Uterus (tissue), 2 donors: ENCODE data around the gene ELL2.

Experiments used
- POLR2A ChIP-seq, 2 donors: fragments of 450-650 bp; IDR thresholded peaks; one replicate each; pipeline ENCODE4 v1.6.1; 2016; ENCODE audit warnings: antibody characterized with exemption in 2 of 2, mild to moderate bottlenecking in 1 of 2, moderate library complexity in 1 of 2
- TF ChIP-seq, protein P1 (sequence below), 4 experiments: fragments of 200-600 bp in 2 of 4; fragments of 450-650 bp in 2 of 4; sonication (generic) in 2 of 4; IDR thresholded peaks; one replicate each; pipeline ENCODE4 v1.5.1; 2016 to 2019; ENCODE audit warnings: antibody characterized with exemption in 4 of 4, mild to moderate bottlenecking in 2 of 4, moderate library complexity in 1 of 4

DNA sequence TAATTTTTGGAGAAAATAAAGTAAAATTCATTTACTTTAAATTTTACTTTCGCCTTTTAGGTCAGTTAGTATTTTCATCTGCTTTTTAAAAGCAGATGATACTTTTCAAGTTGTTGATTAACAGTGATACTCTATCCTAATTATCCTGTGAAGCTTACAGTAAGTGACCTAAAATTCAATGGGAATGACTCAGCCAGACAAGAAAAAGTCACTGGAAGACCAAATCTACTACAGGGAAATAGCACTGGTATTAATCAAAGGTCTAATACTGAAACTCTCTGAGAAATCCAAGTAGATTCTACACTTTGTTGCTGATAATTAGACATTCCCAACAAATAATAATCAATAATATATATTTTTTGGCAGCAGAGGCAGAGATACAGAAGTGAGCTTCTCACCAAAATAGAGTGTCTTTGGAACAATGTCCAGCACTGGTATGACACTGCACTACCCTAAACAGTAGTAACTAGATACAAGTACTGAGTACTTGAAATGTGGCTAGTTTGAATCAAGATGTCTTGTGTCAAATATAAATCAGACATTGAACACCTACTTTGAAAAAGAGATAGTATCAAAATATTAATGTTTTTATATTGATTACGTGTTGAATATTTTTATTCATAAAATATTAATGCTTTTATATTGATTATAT is 22.8 kb upstream of the ELL2 start:
- no peak for TF ChIP-seq POLR2A (IDR thresholded peaks at IDR 0.05)
- TF ChIP-seq, protein P1, sequence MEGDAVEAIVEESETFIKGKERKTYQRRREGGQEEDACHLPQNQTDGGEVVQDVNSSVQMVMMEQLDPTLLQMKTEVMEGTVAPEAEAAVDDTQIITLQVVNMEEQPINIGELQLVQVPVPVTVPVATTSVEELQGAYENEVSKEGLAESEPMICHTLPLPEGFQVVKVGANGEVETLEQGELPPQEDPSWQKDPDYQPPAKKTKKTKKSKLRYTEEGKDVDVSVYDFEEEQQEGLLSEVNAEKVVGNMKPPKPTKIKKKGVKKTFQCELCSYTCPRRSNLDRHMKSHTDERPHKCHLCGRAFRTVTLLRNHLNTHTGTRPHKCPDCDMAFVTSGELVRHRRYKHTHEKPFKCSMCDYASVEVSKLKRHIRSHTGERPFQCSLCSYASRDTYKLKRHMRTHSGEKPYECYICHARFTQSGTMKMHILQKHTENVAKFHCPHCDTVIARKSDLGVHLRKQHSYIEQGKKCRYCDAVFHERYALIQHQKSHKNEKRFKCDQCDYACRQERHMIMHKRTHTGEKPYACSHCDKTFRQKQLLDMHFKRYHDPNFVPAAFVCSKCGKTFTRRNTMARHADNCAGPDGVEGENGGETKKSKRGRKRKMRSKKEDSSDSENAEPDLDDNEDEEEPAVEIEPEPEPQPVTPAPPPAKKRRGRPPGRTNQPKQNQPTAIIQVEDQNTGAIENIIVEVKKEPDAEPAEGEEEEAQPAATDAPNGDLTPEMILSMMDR (IDR thresholded peaks at IDR 0.05): no peak
